ENCODE results near the gene TMEM98. TPM values are rescaled to one million over a fixed set of nuclear protein-coding genes. Genes with fewer than 3 reads are reported as not detected.

The TMEM98 gene
- total RNA-seq, 4 donors from 2014 or later = 39.3 to 73.4 (median 54.2) TPM

- H3K4me1 ChIP-seq = peaks cover 0 to 16% (median 12%) of the 10 kb centered on the region in 4 donors
- H3K27me3 ChIP-seq = no peaks in the 10 kb centered on the region
- intact Hi-C loops (cut with DNase I) = no loop called here
- no peak overlapping the region for H3K4me3 ChIP-seq
- TF ChIP-seq CTCF (IDR thresholded peaks at IDR 0.05) (peak in 1 of 3 experiments; percentile 8), POLR2A (IDR thresholded peaks at IDR 0.05; ENCODE audit: low read depth) (no peak), POLR2AphosphoS5 (IDR thresholded peaks at IDR 0.05) (no peak), EP300 (IDR thresholded peaks at IDR 0.05) (no peak)
- no peak overlapping the region for H3K27ac ChIP-seq (replicated peaks in 1 of 4)
- peaks cover 12 to 55% (median 26%) of the 10 kb centered on the region in 4 donors for H3K36me3 ChIP-seq
- H3K9me3 ChIP-seq = no peaks in the 10 kb centered on the region
- WGBS = 94% methylated on average over 8 of the region's 8 CpGs
- DNase-seq (ENCODE audit: extremely low spot score) = no peak
These were observed 13.6 kb downstream of the TMEM98 start for GRCh38 chr17:32941419-32942032.

DNA sequence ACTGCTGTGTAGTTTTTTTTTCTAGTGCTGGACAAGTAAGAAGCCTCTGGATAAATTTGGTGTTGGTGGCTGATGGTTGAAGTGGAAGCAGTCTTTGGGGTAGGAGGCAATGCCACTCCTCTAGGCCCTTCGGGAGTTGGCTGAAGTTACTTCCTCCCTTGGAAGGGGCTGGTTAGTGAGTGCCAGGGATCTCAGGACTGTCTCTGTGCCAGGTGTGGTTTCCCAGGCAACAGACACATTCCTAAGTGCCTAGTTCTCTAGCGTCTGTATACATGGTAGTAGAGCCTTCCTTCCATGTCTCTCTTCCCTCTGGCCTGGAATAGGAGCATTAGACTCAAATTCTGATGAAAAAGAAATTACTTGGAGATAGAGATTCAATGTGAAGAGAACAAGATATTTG is 15.3 kb downstream of the TMEM98 start:
- Histone ChIP-seq H3K4me3 (no peak overlapping the region), H3K27ac (replicated peaks in 1 of 4) (peak overlapping the region in 1 of 4 donors; percentile 27), H3K36me3 (peaks cover 12 to 41% (median 21%) of the 10 kb centered on the region in 4 donors), H3K27me3 (no peaks in the 10 kb centered on the region), H3K9me3 (no peaks in the 10 kb centered on the region), H3K4me1 (peaks cover 0 to 8% (median 4%) of the 10 kb centered on the region in 4 donors)
- WGBS = 35% methylated on average over 2 of the region's 2 CpGs
- intact Hi-C loops (cut with DNase I) = no loop called here
- TF ChIP-seq EP300 (IDR thresholded peaks at IDR 0.05) = no peak
- no peak for TF ChIP-seq CTCF (IDR thresholded peaks at IDR 0.05)
- no peak for TF ChIP-seq POLR2AphosphoS5 (IDR thresholded peaks at IDR 0.05)
- TF ChIP-seq POLR2A (IDR thresholded peaks at IDR 0.05; ENCODE audit: low read depth) = no peak
- no peak for DNase-seq (ENCODE audit: extremely low spot score)

DNA sequence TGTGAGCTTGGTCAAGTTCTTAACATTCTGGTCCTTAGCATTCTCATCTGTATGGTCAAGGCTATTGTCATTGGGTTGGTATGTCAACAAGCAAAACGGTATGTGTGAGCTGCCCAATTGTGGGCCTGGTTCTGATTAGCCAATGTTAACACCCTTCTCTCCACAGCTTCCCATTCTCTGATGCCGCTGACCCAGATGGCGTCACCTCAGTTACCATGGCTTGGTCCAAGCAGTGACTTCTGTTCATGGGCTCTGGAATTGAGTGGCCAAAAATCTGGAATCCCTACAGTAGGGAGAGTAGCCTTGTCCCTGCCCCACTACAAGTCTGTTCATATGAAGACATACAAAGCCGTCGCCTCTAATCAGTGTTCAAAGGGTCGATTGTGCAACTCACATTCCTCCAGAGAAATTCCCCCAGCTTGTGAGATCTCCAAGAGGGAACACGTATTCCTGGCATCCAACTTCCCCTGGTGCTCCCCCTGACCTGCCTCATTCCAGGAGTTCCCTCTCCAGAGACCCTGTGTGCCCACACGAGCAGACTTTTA is 15.8 kb downstream of the TMEM98 start:
- Histone ChIP-seq H3K36me3 (peaks cover 12 to 36% (median 20%) of the 10 kb centered on the region in 4 donors), H3K4me3 (no peak overlapping the region), H3K4me1 (peaks cover 0 to 8% (median 4%) of the 10 kb centered on the region in 4 donors), H3K27ac (replicated peaks in 1 of 4) (no peak overlapping the region), H3K27me3 (no peaks in the 10 kb centered on the region), H3K9me3 (no peaks in the 10 kb centered on the region)
- TF ChIP-seq POLR2AphosphoS5 (IDR thresholded peaks at IDR 0.05) (no peak), CTCF (IDR thresholded peaks at IDR 0.05) (no peak), EP300 (IDR thresholded peaks at IDR 0.05) (no peak), POLR2A (IDR thresholded peaks at IDR 0.05; ENCODE audit: low read depth) (no peak)
- intact Hi-C loops (cut with DNase I) = no loop called here
- WGBS = 76% methylated on average over 8 of the region's 8 CpGs
- no peak for DNase-seq (ENCODE audit: extremely low spot score)

- TF ChIP-seq EP300 (IDR thresholded peaks at IDR 0.05) (no peak), POLR2A (IDR thresholded peaks at IDR 0.05; ENCODE audit: low read depth) (no peak), CTCF (IDR thresholded peaks at IDR 0.05) (no peak), POLR2AphosphoS5 (IDR thresholded peaks at IDR 0.05) (no peak)
- DNase-seq (ENCODE audit: extremely low spot score) = no peak
- Histone ChIP-seq H3K9me3 (no peaks in the 10 kb centered on the region), H3K4me3 (no peak overlapping the region), H3K27me3 (no peaks in the 10 kb centered on the region), H3K4me1 (peaks cover 0 to 8% (median 4%) of the 10 kb centered on the region in 4 donors), H3K36me3 (peaks cover 12 to 30% (median 19%) of the 10 kb centered on the region in 4 donors), H3K27ac (replicated peaks in 1 of 4) (no peak overlapping the region)
- 88% methylated on average over 4 of the region's 4 CpGs for WGBS
- intact Hi-C loops (cut with DNase I) = no loop called here
These were observed 16.5 kb downstream of the TMEM98 start for GRCh38 chr17:32944248-32945020.

Measured in esophagus muscularis mucosa (tissue), 4 donors.